Type B pancreatic cell (in vitro differentiated cells): Measurements from ENCODE around the gene ZNF860. TPM values are rescaled to one million over a fixed set of nuclear protein-coding genes. Genes with fewer than 3 reads are reported as not detected.

Source experiments
- DNase-seq: peaks from one replicate; pipeline ENCODE4 v3.0.0; 2021; ENCODE audit warnings: mixed read lengths; ENCODE audit not compliant: unreplicated experiment; ENCODE audit errors: extremely low spot score
- H3K27ac Mint-ChIP-seq: 2 replicates; pipeline ENCODE4 v1.8.0; 2021; ENCODE audit warnings: mild to moderate bottlenecking, mixed read lengths
- H3K27me3 Mint-ChIP-seq: 2 replicates; pipeline ENCODE4 v1.8.0; 2021; ENCODE audit warnings: mixed read lengths
- H3K36me3 Mint-ChIP-seq: 2 replicates; pipeline ENCODE4 v1.8.0; 2021; ENCODE audit warnings: mixed read lengths
- H3K4me1 Mint-ChIP-seq: one replicate; pipeline ENCODE4 v1.8.0; 2021; ENCODE audit warnings: mixed read lengths; ENCODE audit not compliant: unreplicated experiment
- H3K4me3 Mint-ChIP-seq: 2 replicates; pipeline ENCODE4 v1.8.0; 2021; ENCODE audit warnings: mild to moderate bottlenecking, mixed read lengths
- H3K9me3 Mint-ChIP-seq: 2 replicates; pipeline ENCODE4 v1.8.0; 2021; ENCODE audit warnings: mixed read lengths
- total RNA-seq: library from RNA; stranded (reverse); gene quantifications from 2 replicates; pipeline ENCODE4 v1.2.1, GENCODE V29; 2021; ENCODE audit warnings: low replicate concordance
- TF ChIP-seq, protein P1 (sequence below): fragments of 200-600 bp; sonication (generic); conservative IDR thresholded peaks from 2 replicates; pipeline ENCODE4 v1.5.0; 2021; ENCODE audit warnings: antibody characterized with exemption, mild to moderate bottlenecking

The ZNF860 gene
- total RNA-seq, 1 donor from 2014 or later, result 2.8 TPM

- Mint-ChIP-seq H3K27ac (no peak overlapping the region), H3K27me3 (peaks cover 3% of the 10 kb centered on the region), H3K9me3 (no peaks in the 10 kb centered on the region), H3K36me3 (no peaks in the 10 kb centered on the region), H3K4me1 (peaks cover 17% of the 10 kb centered on the region), H3K4me3 (no peak overlapping the region)
- TF ChIP-seq, protein P1, sequence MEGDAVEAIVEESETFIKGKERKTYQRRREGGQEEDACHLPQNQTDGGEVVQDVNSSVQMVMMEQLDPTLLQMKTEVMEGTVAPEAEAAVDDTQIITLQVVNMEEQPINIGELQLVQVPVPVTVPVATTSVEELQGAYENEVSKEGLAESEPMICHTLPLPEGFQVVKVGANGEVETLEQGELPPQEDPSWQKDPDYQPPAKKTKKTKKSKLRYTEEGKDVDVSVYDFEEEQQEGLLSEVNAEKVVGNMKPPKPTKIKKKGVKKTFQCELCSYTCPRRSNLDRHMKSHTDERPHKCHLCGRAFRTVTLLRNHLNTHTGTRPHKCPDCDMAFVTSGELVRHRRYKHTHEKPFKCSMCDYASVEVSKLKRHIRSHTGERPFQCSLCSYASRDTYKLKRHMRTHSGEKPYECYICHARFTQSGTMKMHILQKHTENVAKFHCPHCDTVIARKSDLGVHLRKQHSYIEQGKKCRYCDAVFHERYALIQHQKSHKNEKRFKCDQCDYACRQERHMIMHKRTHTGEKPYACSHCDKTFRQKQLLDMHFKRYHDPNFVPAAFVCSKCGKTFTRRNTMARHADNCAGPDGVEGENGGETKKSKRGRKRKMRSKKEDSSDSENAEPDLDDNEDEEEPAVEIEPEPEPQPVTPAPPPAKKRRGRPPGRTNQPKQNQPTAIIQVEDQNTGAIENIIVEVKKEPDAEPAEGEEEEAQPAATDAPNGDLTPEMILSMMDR, result no peak
- no peak for DNase-seq
Measured at GRCh38 chr3:31976302-31976701, 5.2 kb upstream of the ZNF860 start.

DNA sequence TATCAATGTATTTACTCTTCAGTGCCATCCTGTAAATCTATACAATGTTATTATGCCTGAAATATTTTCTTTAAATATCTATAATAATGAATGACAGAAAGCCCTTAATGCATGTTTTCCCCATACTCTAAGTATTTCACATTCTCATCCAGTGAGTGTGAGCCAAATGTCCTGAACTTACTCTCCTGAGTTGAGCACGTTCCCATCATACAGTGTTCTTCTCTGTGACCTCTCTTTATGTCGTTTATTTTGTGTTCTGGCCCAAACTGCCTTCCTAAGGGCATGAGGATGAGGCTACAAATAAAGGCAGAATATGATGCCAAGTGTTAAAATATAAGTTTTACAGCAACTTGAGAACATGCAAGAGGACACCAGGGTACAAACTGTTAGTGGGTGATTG lies 3.8 kb upstream of the ZNF860 start:
- Mint-ChIP-seq H3K27me3 (peaks cover 6% of the 10 kb centered on the region), H3K4me1 (peaks cover 17% of the 10 kb centered on the region), H3K36me3 (no peaks in the 10 kb centered on the region), H3K9me3 (no peaks in the 10 kb centered on the region), H3K4me3 (peak overlapping the region; percentile 8), H3K27ac (peak overlapping the region; percentile 12)
- TF ChIP-seq, protein P1, result no peak
- DNase-seq, result no peak

DNA sequence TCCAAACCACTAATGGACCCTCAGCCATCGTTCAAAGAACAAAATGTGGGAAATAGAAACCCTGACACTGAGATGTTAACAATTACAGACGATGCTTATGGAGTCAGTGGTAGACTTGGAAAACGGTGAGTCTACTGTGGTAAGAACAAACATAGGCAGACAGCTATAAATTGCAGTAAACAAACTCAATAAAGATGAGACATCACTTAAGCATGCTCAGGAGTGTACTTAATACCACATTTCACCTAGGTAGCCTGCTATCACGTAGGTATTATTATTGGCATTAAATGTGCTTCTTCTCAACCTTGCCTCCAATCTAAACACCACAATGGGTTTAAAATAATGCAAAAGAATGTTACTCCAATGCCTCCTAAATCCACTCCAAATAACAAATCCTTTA lies 3.0 kb upstream of the ZNF860 start:
- Mint-ChIP-seq H3K4me3 (peak overlapping the region; percentile 90), H3K4me1 (peaks cover 17% of the 10 kb centered on the region)

DNA sequence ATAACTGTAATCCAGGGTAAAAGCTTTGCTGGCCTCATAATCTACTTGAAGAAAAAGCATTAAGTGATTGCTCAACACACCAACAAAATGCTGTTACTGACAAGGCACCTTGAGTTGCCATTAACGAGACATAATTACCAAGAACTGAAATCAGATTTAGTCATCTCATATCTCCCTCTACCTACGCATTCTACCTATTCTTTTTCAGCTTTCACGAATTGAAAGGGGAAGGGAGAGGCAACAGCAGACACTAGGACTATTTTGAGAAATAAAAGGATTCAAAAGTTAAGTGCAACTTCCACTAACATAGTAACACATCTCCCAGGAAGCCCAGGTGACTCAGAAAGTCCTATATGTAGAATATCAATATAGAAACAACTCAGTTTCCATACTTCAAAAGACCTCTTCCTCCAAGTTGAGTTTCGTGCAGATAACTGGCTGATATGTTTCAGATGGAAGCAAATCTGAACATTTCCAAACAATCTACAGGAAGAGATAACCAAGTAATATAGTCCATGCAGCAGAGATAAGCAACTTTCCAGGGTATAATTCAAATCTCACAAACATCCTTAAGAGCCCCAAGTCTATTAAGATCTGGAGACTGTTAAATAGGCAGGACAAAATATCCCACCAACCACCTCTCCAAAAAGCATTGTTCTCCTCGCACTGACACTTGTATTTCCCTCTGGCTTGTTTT lies 2.4 kb upstream of the ZNF860 start:
- Mint-ChIP-seq H3K27me3 (peaks cover 6% of the 10 kb centered on the region), H3K27ac (peak overlapping the region; percentile 69), H3K4me3 (peak overlapping the region; percentile 90), H3K4me1 (peaks cover 17% of the 10 kb centered on the region), H3K36me3 (no peaks in the 10 kb centered on the region), H3K9me3 (no peaks in the 10 kb centered on the region)
- DNase-seq, result no peak
- TF ChIP-seq, protein P1, result no peak

More for the DNA sequence above, 3.0 kb upstream of the ZNF860 start:
- TF ChIP-seq, protein P1, result no peak
- Mint-ChIP-seq H3K27me3 (peaks cover 6% of the 10 kb centered on the region), H3K36me3 (no peaks in the 10 kb centered on the region), H3K9me3 (no peaks in the 10 kb centered on the region), H3K27ac (peak overlapping the region; percentile 69)
- no peak for DNase-seq

DNA sequence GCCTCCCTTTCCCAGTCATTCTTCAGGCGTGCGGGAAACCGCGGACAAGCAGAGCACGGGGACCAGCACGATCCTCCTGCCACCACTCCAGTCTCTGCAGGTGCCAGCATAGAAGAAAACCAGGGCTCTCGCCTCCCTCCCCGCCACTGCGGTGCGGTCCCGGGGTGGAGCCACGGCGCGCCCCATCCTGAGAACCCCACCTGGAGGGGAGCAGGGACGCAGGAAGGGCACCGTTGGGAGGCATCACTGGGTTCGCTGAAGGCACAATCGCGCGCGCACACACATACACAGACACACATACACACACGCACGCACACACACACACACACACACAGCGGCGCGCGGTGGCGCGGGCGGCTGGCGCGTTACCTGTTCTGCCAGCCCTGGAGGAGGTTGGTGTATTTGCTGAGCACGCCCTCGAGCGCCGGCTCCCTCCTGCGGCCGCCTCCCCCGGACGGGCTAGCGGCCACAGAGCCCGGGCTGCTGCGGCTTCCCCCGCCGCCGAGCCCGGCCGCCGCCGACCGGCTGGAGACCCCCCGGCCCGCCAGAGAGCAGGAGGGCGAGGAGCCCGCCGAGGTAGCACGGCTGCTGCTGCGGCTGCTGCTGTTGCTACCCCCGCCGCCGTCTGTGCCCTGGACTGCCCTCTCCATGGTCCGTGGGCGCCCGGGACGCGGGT lies 882 bp upstream of the ZNF860 start:
- TF ChIP-seq, protein P1, result no peak
- DNase-seq, result peak; percentile 82

More for the DNA sequence above, 882 bp upstream of the ZNF860 start:
- H3K36me3 Mint-ChIP-seq, result peaks cover 4% of the 10 kb centered on the region
- H3K27ac Mint-ChIP-seq, result peak overlapping the region; percentile 86
- H3K27me3 Mint-ChIP-seq, result peaks cover 6% of the 10 kb centered on the region
- H3K9me3 Mint-ChIP-seq, result no peaks in the 10 kb centered on the region
- peaks cover 11% of the 10 kb centered on the region for H3K4me1 Mint-ChIP-seq
- peak overlapping the region; percentile 97 for H3K4me3 Mint-ChIP-seq
